ENCODE results near the gene ZMYND15.

ZMYND15 gene

DNA sequence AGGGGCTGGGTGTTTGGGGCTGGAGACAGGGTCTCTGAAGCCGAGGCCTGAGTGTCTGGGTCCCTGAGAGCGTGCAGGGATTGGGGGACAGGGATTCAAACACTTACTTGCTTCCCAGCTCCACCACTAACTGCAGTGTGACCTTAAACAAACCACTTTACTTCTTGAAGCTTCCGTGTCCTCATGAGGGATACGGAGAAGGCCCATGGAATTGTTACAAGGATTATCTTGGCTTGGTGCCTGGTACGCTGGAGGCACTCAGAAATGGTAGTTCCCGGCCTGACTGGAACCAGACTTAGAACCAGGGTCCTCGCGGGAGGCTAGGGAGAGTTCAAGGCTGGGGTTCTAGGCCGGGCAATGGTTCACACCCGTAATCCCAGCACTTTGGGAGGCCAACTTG, 3.0 kb downstream of the ZMYND15 start:
- DNase-seq (ENCODE audit: low read depth), result no peak

DNA sequence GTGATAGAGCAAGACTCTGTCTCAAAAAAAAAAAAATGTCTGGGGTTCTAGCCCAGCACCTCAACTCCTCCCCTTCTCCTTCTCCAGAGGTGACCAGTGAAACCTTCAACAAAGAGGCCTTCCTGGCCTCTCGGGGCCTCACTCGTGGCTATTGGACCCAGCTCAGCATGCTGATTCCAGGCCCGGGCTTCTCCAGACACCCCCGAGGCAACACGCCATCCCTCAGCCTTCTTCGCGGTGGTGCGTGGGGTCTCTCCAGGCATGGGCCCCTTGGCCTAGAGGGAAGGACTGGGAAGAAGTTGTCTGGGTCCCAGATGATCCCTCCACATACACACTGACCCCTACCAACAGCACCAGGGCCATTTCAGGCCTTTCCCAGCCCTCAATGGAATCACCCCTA, 3.6 kb downstream of the ZMYND15 start:
- DNase-seq (ENCODE audit: low read depth), result no peak

DNA sequence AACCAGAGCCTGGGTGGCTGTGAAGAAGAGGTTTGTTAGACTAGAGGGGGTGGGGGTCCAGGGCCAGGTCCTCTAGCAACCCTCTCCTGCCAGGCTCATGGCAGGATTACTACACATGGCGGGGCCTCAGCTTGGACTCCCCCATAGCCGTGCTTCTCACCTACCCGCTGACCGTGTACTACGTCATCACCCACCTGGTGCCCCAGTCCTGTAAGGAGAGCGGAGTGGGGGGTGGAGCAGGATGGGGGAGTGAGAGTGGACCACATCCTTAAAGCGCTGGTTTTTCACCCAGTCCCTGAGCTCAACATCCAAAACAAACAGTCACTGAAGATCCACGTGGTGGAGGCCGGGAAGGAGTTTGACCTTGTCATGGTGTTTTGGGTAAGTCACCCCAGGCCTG, 4.3 kb downstream of the ZMYND15 start:
- DNase-seq (ENCODE audit: low read depth), result no peak

DNA sequence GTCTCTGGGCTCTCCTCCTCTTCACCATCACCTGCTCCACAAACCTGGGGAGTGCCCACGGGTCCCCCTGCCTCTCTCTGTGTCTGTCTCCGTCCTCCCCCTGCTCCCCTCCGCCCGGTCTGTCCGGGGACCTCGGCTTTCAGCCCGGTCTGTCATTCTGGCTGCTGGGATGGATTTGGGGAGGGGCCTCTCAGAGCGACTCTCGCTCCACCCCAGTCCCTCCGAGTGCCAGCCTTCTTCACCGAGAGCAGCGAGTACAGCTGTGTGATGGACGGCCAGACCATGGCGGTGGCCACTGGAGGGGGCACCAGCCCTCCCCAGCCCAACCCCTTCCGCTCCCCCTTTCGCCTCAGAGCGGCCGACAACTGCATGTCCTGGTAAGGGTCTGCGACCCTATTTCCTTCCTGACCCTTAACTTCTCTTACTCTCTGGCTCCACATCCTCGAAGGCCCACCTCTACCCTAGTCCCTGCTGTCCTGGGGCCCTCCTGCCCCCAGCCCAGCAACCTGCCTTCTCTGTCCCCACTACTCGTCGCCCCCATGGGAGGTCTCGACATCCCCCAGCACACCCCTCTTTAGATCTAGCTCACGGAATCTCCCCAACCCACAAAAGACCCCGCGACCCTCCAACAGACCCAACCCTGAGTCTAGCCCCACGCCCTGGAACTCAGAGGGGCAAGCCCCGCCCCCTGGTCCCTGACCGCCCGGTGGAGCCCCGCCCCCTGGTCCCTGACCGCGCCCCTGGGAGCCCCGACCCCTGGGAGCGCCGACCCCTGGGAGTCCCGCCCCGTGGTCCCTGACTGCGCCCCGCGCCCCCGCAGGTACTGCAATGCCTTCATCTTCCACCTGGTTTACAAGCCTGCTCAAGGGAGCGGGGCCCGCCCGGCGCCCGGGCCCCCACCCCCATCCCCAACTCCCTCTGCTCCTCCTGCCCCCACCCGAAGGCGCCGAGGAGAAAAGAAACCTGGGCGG, 5.7 kb downstream of the ZMYND15 start:
- DNase-seq (ENCODE audit: low read depth), result no peak

- DNase-seq (ENCODE audit: low read depth), result no peak
Observed at GRCh38 chr17:4747847-4748246, 8.2 kb downstream of the ZMYND15 start.

DNA sequence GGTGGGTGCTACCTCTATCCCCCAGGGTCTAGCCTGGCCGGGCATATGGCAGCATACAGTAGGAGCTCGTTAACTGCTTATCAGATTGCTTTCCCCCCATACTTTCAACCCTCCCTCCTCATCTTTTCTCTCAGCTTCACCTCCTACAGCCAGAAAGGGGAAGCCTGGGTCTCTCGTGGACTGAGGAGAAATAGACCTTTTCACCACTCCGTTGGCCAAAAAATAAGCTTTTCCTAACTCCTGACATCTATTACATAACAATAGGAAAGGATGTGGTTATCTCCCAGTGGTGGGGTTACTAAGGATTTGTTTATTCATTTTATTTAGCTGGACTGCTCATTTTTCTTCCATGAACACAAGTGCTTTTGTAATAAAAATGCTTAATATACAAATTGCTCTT, 9.1 kb downstream of the ZMYND15 start:
- no peak for DNase-seq (ENCODE audit: low read depth)

GRCh38 chr17:4750606-4751005, 11.0 kb downstream of the ZMYND15 start:
- no peak for DNase-seq (ENCODE audit: low read depth)

DNA sequence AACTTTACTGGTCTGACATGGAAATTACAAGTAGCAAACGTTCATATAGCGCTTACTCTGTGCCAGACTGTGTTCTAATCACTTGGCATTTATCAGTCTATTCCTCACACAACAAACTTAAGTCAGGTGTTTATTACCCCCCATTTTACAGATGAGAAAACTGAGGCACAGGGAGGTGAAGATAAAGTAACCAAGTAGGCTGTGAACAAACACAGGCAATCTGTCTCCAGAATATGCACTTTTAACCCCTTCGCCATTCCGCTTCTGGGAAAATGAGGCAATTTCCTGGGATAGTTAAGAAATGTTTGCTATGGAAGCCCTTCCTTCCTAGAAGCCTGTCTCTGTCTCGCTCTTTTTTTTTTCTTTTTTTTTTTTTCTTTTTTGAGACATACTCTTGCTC, 12.3 kb downstream of the ZMYND15 start:
- DNase-seq (ENCODE audit: low read depth), result no peak

GRCh38 chr17:4753392-4753791, 13.8 kb downstream of the ZMYND15 start:
- no peak for DNase-seq (ENCODE audit: low read depth)

DNA sequence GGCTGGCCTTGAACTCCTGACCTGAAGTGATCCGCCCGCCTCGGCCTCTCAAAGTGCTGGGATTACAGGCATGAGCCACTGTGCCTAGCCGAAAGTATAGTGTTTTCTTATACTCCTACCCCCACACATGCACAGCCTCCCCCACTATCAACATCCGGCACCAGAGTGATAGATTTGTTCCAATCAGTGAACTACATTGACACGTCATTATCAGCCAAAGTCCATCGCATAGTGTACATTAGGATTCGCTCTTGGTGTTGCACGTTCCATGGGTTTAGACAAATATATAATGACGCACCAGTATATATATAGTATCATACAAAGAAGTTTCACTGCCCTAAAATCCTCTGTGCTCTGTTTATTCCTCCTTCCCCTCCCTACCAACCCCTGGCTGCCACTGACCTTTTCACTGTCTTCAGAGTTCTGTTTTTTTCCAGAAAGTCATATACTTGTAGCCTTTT, 20.2 kb downstream of the ZMYND15 start:
- DNase-seq (ENCODE audit: low read depth), result no peak

DNA sequence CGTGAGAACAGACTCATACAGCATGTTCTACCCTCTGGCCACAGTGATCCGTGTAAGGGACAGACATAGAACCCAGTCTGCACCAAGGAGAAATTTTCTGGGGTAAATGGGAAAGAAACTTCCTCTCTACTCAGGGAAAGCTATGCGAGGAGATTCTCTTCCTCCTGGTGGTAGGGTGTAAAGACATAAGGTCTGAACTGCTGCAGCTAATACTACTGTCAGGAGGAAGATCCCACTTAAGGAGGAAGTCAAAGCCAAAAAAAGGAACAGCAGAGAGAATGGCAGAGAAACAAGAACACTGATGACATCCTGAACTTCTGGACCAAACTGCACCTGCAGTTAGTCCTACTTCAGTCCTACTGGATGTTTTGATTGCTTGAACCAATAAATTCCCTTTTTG, 25.0 kb downstream of the ZMYND15 start:
- no peak for DNase-seq (ENCODE audit: low read depth)

DNA sequence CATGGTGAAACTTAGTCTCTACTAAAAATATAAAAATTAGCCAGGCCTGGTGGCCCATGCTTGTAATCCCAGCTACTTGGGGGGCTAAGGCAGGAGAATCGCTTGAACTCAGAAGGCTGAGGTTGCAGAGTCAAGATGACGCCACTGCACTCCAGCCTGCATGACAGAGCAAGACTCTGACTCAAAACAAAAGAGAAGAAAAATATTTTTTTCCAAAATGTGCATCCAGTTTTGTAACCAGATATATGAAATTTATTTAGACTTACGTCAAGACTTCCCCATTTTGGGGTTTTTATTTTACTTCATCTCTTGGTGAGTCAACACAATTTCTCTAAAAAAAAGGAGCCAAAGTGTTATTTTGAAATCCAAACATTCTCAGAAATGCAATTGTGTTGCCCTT, 26.6 kb downstream of the ZMYND15 start:
- DNase-seq (ENCODE audit: low read depth), result no peak

- no peak for DNase-seq (ENCODE audit: low read depth)
Observed at GRCh38 chr17:4766723-4767122, 27.1 kb downstream of the ZMYND15 start.

DNA sequence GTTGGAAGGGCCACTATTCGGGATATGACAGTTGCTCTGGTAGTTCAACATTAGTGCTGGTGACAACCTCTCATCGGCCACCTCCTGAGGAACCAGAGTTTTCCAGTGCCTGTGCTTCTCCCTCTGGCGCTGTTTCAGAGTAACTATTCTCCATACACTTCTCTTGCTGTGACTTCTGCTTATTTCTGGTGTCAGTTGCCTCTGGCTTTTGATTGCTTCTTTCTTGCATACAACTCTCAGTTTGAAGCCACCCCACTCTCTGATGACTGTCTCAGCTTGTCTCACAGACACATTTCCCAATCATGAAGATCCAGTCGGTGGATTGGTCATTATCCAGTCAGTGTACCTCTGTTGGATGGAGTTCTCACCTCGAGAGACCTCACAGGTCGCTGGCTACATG, 28.7 kb downstream of the ZMYND15 start:
- DNase-seq (ENCODE audit: low read depth), result no peak

DNA sequence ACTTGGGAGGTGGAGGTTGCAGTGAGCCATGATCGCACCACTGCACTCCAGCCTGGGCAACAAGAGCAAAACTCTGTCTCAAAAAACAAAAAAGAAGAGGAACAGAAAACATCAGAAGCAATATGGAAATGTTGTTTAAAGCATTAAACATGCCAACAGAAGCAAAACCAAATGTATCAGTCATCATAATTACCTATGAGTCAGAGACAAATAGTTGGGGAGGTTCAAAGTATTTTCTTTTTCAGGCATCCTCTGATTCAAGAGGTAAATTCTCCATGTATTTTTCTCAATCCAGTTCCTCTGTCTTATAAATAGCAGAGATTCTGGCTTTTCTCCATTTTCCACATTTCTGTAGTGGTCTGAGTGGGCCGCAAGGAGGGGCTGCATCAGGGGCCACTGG, 30.0 kb downstream of the ZMYND15 start:
- DNase-seq (ENCODE audit: low read depth), result no peak

DNA sequence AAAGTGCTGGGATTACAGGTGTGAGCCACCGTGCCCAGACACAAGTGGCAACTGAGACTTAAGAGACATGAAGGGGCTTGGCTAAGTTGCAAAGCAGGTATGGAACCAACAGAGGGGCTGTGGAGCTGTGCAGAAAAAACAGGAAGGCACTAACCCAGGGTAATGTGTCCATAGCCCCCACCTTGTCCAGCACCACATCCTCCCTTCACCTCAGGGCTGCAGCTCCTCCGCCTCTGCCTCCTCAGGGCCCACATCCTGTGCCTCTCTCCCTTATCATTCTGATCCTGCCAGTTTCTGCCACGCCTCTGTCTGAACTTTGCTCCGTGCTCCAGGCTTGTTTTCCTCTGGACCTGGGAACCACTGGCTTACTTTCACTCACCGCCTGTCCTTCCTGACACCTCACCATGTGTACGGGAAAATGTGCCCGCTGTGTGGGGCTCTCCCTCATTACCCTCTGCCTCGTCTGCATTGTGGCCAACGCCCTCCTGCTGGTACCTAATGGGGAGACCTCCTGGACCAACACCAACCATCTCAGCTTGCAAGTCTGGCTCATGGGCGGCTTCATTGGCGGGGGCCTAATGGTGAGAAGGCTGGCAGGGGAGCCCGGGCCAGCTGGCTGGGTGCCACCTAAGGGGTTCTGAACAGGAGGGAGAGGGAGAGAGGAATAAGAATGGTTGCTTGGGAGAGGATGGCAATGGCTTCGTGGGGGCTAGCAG, 32.0 kb downstream of the ZMYND15 start, which contains the start of gene TM4SF5:
TSS of gene TM4SF5 (plus strand) at position 368 of the 716 bp plus-strand sequence. CDS start at position 405, 37 bp downstream.
- no peak for DNase-seq (ENCODE audit: low read depth)

DNA sequence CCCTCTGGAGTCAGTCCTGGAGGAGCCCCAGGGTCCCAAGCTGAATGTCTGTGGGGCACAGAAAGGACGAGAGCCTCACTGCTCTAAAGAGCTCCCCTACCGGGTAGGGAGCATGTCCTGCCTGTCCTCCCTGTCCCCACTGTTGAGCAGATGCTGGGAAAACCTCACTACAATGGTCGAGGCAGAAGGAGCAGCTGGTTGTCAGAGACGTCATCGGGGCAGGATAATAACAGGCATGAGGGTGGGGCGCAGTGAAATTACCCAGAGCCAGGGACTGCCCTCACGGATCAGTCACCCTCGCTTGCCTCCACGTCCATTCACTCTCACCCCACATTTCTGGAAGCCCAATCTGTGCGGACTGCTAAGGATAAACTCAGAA, 32.6 kb downstream of the ZMYND15 start:
- DNase-seq (ENCODE audit: low read depth), result no peak

- DNase-seq (ENCODE audit: low read depth), result no peak
Observed at GRCh38 chr17:4777969-4778760, 38.5 kb downstream of the ZMYND15 start.

DNA sequence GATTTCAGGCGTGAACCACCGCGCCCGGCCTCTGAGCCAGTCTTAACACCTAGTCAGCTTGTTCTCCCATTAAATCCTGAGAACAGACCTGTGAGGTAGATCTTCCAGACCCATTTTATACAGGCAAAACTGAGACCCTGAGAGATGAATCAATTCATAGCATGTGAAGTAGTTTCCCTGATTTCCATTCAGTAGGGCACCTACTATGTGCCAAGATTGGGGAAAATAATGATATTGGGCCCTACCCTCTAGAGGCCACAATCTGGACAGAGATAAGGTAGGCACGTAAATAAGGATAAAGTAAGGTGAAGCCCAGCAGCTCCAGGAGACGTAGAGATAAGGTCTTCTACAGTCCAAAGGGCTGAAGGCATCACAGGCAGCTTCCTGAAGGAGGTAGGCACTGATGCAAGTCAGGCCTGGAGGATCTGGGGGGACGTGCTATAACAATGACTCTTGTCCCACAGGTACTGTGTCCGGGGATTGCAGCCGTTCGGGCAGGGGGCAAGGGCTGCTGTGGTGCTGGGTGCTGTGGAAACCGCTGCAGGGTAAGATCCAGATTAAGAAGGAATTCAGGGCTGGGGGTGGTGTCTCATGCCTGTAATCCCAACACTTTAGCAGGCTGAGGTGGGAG, 40.8 kb downstream of the ZMYND15 start:
- no peak for DNase-seq (ENCODE audit: low read depth)

DNA sequence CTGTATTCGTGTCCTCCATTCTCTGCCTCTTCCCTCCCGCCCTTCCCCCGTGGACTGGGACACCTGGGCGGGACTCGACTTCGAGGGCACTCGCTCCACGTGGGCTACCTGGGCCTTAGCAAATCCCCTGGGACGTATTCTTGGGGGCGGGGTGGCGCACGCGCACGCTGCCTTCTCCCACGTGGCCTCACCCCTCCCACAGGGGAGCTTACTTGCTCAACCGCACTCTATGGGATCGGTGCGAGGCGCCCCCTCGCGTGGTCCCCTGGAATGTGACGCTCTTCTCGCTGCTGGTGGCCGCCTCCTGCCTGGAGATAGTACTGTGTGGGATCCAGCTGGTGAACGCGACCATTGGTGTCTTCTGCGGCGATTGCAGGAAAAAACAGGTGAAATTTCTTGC, 43.0 kb downstream of the ZMYND15 start:
- no peak for DNase-seq (ENCODE audit: low read depth)

GRCh38 chr17:4785311-4786105, 45.9 kb downstream of the ZMYND15 start:
- DNase-seq (ENCODE audit: low read depth), result no peak

Data from non-pigmented ciliary epithelial cell (primary cell).